Measurements from ENCODE around the gene PPP4R3A.
"Not testable (repeated sequence)": the region's sequence is repeated elsewhere in the genome, so short reads cannot be mapped to it uniquely, and the experiment has no call there.

Gene PPP4R3A

DNA sequence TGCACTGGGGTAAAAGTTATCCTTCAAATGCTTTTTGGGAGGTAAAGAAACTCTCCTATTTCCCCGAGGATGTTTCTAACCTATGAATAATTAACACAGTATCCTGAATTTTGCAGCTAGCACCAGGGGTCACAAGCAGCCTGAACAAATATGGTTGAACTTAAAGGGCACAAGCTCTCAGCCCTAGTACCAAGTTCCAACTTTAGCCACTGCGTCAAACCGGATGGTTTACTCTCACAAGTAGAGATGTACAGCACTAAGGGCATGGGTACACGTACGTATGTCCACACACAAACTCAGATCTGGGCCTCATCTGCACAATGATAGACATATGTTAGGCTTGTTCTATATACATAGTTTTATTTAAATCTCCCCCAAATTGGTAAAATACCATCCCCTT is 97.2 kb downstream of the PPP4R3A start:
- DNase-seq (ENCODE audit: low read depth) = no peak
- no peak overlapping the region for H3K4me3 ChIP-seq (ENCODE audit: low read depth, low read length)
- in situ Hi-C loops (cut with HindIII; ENCODE audit: low sequenced_read_pairs) = no loop called here

DNA sequence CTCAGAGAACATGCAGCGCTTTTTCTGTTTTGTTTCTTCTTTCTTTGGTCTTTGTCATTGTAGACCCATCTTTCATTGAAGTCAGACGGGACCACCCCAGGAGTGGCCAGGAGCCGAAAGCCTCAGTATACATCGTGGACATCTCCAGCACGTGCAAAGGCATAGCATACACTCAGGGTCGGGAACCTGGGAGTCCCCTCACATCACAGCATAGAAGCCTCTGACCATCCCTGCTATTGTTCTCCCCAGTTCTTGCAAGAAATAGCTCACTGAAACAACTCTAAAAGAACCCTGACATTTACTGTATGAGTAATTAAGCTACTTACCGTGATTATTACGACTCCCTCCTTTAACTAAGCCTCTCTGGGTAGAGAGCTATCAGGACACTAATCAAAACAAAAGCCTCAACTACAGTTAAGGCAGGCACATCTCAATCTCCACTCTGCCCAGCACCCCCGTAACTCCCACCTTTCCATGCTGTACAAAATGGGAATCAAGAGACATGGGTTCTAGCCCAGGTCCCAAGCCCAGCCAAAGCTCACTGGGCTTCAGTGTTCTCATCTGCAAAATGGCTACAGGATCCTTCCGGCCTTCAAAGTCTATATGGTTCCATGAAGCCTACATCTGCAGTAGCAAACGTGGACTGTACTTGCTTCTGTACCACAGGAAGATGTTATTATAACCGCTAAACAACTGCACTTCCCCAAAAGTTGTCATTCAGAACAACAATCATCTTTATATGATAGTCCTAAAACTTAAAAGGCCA is 99.2 kb downstream of the PPP4R3A start:
- DNase-seq (ENCODE audit: low read depth) = no peak
- H3K4me3 ChIP-seq (ENCODE audit: low read depth, low read length) = no peak overlapping the region
- in situ Hi-C loops (cut with HindIII; ENCODE audit: low sequenced_read_pairs) = no loop called here
- TF ChIP-seq, protein P1, sequence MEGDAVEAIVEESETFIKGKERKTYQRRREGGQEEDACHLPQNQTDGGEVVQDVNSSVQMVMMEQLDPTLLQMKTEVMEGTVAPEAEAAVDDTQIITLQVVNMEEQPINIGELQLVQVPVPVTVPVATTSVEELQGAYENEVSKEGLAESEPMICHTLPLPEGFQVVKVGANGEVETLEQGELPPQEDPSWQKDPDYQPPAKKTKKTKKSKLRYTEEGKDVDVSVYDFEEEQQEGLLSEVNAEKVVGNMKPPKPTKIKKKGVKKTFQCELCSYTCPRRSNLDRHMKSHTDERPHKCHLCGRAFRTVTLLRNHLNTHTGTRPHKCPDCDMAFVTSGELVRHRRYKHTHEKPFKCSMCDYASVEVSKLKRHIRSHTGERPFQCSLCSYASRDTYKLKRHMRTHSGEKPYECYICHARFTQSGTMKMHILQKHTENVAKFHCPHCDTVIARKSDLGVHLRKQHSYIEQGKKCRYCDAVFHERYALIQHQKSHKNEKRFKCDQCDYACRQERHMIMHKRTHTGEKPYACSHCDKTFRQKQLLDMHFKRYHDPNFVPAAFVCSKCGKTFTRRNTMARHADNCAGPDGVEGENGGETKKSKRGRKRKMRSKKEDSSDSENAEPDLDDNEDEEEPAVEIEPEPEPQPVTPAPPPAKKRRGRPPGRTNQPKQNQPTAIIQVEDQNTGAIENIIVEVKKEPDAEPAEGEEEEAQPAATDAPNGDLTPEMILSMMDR (IDR thresholded peaks at IDR 0.05; ENCODE audit: low read depth, low read length, missing control alignments) = no peak

More for the DNA sequence above, 97.2 kb downstream of the PPP4R3A start:
- TF ChIP-seq, protein P1 (IDR thresholded peaks at IDR 0.05; ENCODE audit: low read depth, low read length, missing control alignments) = no peak

DNA sequence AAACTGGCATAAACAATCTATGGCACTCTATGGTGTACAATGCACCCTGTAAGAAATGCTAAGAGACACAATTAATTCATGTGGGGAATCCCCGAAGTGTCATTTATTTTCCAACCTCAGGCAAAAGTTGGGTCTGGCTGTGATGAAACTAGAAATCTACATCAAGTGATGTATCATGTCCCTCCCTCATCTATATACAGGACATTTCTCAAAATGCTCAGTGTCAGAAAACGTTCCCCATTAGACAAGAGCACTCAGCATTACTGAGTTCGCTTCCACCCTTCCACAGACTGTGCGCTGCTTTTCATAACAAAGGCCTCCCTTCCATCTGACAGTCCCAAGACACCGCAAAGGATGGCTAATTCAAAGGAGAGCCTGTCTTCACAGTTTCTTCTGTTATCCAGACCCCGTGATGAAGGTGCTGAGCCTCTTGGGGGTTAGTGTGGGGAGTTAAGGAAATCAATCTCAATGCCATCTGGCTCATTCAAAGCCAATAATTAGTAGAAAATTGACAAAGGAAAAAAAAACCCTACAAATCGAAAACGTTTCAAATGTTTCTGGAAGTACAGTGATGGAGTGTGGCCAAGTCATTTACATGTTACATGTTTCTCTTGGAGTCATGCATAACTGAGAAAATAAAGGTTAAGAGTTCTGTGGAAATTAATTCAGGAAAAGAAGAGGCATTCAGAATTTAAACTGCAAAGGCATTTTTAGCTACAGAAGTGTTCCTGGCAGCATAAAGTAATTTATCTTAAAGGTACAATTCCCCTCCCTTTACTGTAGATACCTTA is 100.0 kb downstream of the PPP4R3A start:
- no peak overlapping the region for H3K4me3 ChIP-seq (ENCODE audit: low read depth, low read length)
- in situ Hi-C loops (cut with HindIII; ENCODE audit: low sequenced_read_pairs) = no loop called here
- TF ChIP-seq, protein P1 (IDR thresholded peaks at IDR 0.05; ENCODE audit: low read depth, low read length, missing control alignments) = no peak
- no peak for DNase-seq (ENCODE audit: low read depth)

DNA sequence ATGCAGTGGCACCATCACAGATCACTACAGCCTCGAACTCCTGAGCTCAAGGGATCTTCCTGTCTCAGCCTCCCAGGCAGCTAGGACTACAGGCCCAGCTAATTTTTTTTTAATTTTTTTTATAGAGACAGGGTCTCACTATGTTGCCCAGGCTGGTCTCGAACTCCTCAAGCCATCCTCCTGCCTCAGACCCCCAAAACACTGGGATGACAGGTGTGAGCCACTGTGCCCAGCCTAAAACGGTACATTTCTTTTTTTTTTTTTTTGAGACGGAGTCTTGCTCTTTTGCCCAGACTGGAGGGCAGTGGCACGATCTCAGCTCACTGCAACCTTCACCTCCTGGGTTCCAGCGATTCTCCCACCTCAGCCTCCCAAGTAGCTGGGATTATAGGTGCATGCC is 100.9 kb downstream of the PPP4R3A start:
- in situ Hi-C loops (cut with HindIII; ENCODE audit: low sequenced_read_pairs); H3K4me3 ChIP-seq (ENCODE audit: low read depth, low read length); DNase-seq (ENCODE audit: low read depth): not testable (repeated sequence)
